ENCODE measurements around the gene ESRP2.

Gene ESRP2

DNA sequence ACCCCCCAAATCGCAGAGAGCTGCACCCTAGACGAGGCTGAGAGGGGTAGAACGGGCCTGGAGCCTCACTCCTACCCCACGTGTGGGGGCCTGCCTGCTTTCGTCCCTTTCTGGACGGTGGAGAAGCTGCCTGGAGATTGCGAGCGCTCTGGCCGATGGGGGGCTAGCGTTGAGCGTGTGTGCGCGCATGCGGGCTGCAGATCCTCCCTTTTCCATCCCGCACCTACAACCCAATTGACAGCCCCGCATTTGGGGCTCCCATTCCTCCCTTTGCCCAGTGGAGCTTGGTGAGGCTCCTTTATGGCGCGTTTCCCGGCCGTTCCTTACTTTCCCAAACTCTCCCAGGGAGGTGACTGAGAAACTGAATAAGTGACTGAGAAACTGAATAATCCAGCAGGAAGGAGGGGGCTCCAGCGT lies 907 bp upstream of the ESRP2 start:
- no peak for DNase-seq

DNA sequence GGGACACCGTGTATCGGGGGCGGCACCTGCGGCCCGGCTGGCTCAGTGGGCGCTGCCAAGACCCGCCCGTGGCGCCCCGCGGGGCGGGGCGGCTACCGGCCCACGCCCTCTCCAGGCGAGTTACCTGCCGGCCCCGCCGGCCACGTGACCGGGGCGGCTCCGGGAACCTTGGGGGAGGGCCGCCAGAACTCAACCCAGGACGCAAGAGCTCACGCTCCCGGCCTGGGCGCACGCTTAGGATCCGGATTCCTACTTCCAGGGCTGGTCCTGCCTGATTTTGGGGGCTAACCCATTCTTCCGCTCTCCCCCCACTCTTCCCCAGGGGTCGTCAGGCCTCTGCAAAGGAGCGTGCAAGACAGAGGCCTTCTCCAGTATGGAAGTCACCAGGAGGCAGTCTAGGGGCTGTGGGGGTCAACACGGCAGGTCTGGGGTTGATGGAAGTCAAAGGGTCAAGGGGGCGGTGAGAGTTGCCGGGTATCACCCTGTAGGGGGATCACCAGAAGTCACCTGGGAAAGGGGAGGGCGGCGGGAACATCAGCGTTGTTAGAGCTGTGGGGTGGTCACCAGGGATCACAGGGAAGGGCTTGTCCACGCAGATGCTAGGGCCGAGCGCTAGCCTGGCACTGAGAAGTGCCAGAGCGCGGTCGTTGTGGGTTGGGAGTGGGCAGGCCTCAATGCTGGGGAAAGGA lies 354 bp upstream of the ESRP2 start:
- peak; percentile 64 for DNase-seq

DNA sequence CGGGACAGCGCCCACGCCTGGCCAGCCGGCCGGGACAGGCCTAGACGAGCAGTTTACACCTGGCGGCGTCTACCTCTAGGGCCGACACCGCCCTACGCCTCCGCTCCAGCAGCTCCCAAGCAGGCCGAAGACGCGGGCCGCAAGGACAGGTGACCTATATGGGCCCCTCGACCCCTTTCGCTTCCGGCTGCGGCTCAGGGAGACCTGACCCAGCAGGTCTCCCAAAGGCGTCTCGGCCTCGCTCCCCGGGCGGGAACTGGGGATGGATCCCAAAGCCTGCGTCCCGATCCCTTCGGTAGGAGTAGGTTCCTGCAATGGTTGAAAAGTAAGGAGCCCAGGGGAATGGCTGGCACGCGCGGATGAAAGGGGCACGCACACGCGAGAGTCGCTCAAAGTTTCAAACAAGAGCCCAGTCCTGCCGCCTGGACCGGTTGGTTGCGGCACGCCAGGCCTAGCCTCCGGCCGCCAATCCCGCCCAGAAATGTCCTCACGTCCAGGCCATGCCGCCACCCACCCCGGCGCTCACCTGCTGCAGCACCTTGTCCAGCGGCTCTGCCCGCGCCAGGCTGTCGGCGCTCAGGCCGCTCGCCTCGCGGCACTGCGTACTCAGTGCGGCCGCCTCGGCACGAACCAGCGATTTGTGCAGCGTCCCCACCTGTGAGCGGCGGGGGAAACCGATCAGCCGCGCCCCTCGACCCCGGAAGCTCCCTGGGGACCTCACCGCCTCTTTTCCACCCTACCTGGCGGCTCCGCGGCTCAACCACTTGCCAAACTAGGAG lies 630 bp downstream of the ESRP2 start:
- DNase-seq: no peak

DNA sequence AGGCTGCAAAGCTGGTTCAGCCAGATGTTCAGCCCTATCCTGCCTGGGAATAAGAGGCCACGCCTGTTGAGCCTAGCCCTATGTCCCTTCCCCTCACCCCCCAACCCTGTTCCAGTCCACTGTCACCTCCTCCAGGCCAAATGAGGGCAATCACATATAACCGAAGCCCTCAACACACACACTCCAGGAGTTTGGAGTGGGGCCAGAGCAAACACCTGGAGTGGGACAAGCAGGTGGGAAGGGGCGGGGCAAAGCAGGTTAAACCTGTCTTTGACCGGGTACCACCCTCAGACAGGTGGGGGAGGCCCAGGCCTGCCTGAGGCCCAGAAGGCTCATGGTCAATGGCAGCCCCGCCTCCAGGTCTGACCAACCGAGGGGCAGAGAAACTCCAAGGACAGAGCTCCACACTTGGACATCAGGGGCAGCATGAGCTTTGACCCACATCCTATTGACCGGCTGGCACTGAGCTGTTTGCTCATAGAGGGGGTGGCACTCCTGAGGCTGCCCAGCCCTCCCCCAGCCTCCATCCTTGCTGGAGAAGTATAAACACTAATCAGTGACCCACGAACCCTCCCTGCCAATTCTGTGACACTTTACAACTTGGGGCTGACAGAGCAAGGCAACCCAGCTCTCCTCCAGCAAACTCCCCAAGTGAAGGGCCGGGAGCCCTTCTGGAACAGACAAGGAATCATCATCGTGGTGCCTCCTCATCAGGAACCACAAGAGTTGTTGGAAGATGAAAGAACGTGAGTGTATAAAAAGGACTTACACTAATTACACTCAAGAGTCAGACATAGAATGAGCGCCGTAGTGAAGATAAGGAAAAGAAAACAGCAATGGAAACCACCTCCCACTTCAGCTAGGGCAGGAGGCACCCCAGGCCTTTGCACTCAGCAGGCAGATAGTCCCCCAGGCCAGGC lies 1.5 kb downstream of the ESRP2 start:
- DNase-seq: peak; percentile 27

DNA sequence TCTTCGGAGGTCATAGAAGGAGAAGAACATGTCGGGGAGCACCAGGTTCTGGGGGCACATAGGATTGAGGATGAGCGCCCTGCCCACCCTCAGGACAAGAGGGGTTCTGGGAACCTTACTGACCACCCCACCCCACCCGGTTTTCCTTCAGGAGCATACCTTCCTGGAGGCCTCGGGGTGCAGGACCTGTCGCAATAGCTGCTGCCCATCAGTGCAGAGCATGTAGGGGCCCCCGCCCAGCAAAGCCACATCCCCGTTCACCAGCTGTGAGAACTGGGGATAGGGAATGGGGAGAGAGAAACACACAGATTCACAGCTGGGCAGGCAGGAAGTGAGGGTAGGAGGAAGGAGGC lies 2.1 kb downstream of the ESRP2 start:
- DNase-seq: no peak

DNA sequence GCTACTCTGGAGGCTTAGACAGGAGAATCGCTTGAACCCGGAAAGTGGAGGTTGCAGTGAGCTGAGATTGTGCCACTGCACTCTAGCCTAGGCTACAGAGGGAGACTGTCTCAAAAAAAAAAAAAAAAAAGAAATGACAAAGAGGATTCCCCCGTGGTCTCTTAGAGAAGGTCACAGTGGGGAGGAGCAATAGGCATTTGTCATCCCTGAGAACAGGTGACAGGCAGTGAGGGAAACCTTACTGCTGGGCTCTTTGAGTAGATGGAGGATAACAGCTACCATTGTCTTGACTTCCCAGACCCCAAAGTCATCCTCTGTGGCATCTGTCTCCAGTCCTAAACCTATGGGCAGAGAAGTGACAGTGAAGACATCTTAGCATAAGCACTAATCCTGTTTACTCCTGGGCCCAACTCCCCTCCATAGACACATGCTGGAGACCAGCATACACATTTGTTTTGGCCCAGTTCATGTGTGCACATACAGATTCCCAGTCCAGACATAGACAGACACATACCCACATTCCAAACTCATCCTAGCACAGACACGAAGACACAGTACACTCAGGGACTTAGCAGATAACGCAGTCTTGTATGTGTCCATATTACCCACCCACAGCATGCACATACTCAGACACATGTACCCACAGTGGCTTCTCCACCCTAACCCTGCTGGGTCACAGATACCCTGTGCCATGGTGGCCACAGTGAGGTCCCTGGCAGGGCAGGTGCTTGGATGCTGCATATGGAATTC lies 2.7 kb downstream of the ESRP2 start:
- no peak for DNase-seq

DNA sequence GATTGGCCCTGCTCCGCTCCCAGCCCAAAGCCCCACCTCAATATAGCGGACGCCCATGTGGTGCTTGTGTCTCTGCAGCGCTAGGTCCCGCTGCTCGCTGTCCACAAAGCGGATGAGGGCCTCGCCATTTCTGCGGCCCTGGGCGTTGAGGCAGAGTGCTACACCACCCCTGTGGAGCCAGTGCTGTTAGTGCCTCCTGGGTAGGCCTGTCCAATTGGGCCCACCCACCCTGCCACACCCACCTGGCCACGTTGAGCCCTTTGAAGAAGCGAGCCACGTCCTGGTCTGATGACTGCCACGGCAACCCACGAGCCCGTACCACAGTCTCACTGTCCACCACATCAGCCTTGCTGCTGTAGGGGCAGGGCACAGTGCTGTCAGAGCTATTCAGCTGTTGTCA lies 3.6 kb downstream of the ESRP2 start:
- DNase-seq: no peak

DNA sequence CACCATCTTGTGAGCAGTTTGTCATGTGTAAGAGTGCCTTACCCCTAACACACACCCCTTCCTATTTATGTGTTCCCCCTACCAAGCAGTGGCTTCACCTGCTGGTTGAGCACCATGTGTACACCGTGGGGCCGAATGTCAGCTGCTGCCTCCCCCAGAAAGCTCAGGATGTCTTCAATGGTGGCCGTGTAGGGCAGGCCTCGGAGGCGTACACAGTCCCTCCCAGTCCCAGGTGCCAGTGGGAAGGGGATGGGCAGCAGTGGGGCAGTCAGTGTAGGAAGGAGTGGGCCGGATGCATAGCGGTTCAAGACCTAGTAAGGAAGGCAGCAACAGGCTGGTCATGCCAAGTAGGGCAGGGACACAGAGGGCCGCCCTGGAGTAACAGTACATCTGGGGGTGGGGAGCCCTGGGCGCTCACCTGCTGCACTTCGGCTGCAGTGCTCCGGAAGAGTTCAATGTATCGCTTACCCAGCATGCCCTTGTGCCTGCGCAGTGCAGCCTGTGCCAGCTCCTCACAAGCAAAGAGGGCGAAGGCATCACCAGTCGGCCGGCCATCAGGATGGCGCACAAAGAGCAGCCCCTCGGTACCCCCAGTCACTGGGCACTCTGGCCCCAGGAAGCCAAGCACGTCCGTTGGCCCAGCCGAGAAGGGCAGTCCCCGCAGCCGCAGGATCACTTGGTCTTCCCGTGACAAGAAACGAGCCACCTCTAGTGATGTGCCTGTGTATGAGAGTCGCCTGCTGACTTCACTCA lies 4.4 kb downstream of the ESRP2 start:
- DNase-seq: no peak

DNA sequence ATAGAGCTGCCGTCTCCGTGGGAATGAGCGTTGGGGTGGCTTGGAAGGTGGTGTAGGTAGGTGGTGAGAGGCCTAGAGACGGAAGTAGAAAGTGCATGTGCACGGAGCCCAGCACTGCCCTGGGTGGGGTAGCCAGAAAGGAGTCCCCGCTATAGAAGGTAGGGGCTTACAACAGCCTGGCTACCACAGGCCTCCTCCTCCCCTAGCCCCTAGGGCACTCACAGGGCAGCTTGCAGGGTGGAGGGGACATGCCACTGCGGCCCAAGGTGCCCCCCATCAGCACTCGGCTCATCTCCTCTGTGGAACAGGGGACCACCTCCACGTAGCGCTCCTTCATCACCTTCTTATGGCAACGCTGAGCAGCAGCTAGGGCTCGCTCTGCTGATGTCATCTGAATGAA lies 5.0 kb downstream of the ESRP2 start:
- no peak for DNase-seq

DNA sequence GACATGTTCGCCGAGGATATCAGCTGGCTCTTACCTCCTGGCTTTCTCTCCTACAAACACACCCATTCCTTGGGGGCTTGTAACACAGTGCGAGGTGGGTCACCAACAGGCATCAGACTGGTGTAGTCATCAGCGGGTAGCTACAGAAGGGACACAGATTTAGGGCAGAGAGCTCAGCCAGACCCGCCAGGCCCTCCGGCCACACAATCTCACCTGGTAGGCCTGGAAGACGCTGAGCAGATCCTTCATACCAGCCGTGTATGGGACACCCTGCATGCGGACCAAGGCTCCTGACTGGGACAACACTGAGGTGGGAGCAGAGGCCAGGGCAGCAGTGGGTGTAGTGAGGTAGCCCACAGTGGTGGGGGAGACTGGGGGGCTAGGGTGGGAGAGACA lies 5.8 kb downstream of the ESRP2 start:
- no peak for DNase-seq

DNA sequence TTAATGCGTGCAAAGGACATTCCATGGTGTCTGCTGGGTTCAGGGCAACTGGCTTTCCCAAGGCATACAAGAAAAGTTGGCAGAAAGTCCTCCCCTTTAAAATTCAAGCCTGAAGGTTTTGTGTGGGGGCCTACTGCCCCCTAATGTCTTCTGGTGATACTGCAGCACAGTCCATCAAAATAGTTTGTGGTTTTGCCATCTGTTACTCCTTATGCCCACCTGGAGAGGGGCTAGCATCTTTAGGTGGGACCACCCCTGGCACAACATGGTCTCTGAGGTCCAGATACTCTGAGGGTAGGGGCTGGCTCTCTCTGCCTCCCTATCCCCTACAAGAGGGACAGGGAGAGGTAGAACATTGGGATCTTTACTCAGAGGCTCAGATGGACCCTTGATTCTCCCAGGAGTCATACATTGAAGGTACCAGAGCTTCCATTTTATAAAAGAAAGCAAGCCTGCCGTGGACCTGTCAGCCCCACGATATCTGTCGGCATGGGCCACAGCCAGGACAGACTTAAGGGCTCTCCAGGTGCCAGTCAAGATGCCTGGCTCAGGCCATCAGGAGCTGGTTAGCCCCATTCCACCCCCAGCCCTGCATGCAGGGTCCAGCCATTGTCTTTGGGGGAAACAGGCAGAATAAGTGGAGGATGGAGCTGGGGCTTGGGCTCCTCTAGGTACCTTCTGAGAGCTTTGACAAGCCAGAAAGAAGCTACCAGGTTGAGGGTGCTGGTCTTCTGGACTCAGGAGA lies 6.3 kb downstream of the ESRP2 start:
- peak; percentile 76 for DNase-seq

DNA sequence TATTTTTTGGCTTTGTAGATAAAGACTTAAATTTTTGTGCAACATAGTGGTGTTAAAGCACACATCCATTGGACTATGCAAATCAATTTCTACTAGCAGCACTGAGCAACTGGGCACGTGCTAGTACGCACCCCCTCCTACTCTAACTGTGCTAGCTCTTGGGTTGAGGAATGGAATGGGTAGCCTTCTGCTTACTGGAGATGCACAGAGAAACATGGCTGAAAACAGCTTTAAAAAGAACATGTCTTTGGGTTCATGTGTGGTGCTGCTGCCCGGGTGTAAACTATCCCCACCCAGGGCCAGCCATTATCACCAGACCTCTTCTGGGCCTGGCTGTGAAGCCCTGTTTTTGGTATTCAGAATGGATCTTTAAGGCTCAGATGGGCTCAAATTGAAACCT lies 7.3 kb downstream of the ESRP2 start:
- no peak for DNase-seq

DNA sequence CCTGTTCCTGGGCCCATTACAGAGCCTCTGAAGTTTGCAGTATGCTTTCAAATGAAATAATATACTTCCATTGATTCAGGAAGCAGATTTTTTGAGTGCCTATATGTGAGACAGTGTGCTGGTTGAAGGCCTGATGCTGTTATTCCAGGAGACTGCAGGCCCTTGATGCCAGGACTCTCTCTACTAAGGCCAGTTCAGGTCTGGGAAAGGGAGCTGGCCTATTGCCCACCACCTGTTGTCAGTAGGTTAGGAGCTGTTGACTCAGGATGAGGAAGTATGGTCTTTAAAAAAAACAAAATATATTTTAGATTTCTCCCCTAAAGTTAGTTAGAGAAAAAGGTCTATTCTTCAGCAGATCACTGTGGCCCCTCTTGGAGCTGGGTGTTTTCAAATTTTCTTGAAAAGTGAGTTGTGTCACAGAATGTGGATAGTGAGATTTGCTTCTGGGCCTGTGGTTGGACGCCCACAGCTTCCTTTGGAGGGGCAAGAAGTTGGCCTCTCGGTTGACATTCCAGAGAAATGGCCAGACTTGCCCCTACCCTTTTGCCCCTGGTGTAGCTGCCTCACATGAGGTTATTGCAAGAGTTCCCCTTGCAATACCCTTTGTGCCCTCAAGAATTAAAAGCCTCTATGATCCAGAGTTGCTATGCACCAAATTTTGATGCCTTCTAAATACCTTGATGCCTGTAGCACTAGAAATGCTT lies 7.9 kb downstream of the ESRP2 start:
- DNase-seq: no peak

DNA sequence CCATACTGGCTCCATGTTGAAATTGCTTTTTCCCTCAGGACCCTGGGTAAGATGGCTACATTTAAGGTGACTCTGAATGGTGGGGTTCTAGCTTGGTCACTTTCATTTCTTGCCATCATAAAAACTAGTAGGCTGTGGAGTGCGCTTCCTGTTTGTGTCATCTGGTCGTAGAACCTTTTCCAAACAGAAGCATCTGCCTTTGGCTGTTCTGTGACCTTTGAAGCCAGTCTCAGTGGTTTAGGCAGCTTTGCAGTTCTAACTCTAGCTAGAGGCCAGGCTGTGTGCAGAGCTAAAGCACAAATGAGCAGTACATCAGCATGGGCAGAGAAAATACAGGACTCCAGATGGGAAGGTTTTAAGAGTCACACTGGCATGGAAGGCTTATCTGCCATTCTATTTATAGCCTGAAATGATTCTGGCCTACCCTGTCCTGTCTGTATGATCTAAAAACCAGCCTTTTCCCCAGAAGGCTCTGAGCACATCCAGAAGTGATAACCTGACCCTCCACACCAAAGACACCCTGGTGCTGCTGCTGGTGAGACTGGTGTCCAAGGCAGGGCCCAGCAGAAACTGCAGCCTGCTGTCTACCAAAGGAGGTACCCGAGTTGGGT lies 8.6 kb downstream of the ESRP2 start:
- DNase-seq: no peak

DNA sequence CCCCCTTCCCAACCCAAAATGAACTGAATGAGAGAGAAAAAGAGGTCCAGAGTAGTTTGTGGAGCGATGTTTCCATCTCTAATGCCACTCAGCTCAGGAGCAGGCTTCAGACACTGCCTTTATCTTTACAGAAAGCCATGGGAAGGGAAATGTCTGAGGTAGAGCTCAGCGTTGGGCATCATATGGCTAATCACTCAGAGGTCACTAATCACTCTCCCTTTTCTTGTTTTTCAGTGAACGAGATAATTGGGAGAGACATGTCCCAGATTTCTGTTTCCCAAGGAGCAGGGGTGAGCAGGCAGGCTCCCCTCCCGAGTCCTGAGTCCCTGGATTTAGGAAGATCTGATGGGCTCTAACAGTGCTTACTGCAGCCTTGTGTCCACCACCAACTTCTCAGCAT lies 9.8 kb downstream of the ESRP2 start:
- DNase-seq: no peak

DNA sequence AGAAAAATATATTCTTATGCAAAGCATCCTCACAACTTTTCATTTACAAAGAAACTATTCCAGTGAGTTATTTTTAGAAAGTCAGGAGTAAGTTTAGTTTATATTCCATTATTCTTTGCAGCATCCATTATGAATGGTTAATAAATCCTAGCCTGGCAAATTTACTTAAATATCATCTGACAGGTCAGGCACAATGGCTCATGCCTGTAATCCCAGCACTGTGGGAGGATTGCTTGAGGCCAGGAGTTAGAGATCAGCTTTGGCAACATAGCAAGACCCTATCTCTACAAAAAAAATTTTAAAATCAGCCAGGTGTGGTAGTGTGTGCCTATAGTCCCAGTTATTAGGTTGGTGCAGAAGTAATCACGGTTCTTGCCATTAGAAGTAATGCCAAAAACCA lies 12.9 kb downstream of the ESRP2 start:
- no peak for DNase-seq

DNA sequence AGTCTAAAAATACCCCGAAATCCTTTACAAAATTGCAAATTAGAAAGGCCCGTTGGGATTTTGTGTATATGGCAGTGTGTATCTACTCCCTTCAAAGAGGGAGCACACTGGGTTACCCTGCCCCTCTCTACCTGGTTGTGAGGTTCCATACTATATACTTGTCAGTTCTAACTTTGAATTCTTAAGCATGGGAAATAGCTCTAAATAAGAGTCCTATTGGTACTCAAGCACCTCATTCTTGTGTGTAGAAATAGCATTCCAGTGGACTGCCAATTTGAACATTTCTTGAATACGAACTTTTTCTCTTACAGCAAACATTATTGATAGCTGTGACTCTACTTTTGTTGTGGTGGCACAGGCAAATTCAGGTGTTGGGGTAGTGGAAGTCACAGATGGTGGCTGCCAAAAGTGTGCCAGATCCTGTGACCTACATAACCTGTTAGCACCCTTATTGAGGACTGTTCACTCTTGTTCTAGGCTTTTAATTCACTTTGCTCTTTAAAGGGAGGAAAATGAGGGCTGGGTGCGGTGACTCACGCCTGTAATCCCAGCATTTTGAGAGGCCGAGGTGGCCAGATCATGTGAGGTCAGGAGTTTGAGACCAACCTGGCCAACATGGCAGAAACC lies 16.1 kb downstream of the ESRP2 start:
- no peak for DNase-seq

DNA sequence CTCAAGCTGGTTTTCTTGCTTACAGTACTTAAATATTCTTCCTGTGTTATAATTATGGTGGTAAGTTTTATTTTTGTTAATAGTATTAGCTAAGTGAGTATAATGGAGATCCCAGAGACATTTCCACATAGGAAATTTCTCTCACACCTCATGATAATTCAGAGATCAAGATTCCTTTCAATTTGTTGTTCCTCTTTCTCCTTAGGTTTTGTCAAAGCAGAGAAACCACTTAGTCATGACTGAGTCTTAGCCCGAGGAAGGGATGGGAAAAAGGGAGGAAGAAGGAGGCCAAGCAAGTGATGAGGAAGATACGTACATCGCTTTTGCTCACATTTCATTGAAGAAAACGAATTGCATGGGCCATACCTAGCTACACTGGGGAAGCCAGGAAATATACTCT lies 18.4 kb downstream of the ESRP2 start:
- DNase-seq: no peak

DNA sequence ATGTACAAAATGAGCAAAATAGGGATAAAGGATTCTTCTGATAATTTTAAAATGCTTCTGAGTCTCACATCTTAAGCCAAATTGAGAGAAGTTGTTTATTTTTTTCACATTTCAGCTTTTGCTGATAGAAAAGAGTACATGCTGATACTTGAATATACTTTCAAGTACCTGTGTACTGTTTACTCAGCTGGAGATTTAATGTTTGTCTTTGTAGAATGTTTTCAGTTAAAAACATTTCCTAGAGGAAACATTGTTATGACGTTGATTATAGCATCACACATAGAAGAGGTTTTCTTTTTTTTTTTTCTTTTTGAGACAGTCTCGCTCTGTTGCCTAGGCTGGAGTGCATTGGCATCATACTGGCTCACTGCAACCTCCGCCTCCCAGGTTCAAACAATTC lies 19.7 kb downstream of the ESRP2 start:
- no peak for DNase-seq

DNA sequence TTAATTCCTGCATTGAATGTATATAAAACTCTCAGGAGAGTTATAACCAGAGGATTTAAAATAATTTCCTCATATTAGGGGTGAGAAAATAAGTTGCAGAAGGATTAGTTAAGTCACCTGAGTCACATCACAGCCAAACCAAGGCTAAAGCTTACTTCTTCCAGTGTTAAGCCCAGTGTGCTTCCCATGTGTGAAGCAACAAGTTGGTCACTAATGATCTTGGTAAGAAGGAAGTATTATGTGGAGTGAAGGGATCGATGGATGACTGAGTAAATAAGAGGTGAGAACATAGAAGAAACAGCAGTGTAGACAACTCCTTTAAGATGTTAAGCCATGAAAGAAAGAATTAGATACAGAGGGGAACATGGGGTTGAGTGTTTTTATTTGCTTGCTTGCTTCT lies 20.6 kb downstream of the ESRP2 start:
- no peak for DNase-seq

Measured in NCI-H2171 treated with DMSO at 0.1 percent for 48 hours (cell line).